ENCODE results near the gene ASB6. TPM values are rescaled to one million over a fixed set of nuclear protein-coding genes. Genes with fewer than 3 reads are reported as not detected.

The ASB6 gene
- 10 to 100 TPM; 12.7 to 14.5 TPM for total RNA-seq

DNA sequence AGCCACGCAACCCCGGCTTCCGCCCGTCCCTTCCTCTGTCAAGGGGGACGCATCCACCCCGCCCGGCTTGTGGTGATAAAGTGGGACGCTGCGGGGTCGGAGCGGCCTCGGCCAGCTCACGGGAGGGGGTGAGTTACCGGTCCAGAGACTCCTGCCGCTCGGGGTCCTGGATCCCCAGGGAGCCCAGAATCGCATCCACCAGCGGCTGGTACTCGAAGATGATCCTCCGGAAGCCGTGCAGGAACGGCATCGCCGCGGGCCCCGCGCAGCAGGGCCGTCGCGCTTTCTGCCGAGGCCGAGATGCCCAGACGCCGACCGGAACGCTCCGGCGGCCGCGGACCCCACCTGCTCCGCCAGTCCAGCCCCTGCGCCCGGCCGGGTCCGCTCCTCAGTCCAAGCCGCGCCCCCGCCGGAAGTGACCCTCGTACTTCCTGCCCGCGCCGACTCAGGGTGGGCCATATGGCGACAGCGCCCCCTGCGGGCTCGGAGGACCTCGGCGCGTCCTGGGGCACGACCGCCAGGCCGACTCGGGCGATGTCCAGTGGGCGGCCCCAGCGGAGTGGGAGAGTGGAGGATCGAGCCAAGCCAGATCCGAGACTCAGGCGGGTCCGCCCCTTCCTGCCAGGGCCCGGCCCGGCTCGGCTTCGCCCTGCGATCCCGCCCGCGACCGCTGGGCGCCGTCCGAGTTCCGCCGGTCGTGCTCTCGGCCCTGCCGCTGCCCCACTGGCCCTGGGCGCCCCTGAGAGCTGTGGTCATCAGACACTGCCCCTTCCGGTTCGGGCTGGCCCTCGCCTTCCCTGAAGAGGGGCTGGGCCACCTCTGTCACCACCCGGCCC, at the start of gene ASB6:
Gene ASB6, minus strand, starts transcription at position 402 of the 836 bp plus-strand sequence. Its CDS starts 152 bp downstream, at position 250.
- 0% methylated on average over 9 to 75 of the region's 93 CpGs for WGBS, 2 donors

DNA sequence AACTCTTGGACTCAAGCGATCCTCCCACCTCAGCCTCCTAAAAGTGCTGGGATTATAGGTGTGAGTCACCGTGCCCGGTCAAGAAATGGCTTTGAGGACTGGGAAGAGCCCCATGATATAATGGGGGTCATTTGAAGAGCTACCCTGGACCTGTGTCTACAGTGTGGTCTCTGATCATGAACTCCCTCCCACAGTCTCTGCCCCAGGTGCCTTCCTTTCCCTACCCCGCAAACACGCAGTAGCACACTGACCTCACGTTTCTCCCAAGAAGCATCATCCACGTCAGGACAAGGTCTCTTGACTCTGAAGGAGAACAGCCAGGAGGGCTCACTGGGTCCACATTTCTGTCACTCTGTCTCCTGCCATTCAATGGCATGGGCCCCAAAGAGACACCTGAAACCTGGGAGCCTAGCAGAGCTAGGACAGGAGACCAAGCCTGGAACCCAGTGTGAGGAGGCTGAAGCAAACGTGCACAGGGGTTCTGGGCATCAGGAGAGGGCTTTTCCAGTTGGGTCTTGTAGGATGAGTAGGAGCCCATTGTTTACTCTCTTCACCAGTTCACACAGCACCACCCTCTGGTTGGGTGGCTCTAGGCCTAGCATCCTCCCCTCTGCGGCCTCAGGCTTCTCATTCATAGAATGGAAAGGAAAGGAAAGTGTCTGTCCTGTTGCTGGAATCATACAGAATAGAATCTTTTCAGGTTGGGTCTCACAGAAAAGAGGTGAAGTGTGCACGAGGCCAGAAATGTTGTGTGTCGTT, 46.5 kb upstream of the ASB6 start:
- ATAC-seq (no peak), DNase-seq (no peak)
- no peak overlapping the region for H3K4me3 ChIP-seq
- TF ChIP-seq CTCF (IDR thresholded peaks at IDR 0.05) (no peak), POLR2A (IDR thresholded peaks at IDR 0.05) (no peak)
- intact Hi-C loops (cut with DNase I), result no loop called here
- WGBS, 2 donors, result 76 to 83% methylated on average over 11 of the region's 11 CpGs
- no peak overlapping the region for H3K27ac ChIP-seq
- H3K36me3 ChIP-seq (replicated peaks in 1 of 2; ENCODE audit: insufficient read depth in 1 of 2, low read depth in 2 of 2), result no peaks in the 10 kb centered on the region
- H3K27me3 ChIP-seq, result no peaks in the 10 kb centered on the region
- H3K9me3 ChIP-seq, result no peaks in the 10 kb centered on the region
- H3K4me1 ChIP-seq, result no peaks in the 10 kb centered on the region

More for the DNA sequence above, at the start of gene ASB6:
- Histone ChIP-seq H3K4me3 (peak within 1 kb of the TSS; percentile 44 to 92), H3K4me1 (peaks cover 28% of the 10 kb centered on the region), H3K9me3 (no peaks in the 10 kb centered on the region), H3K27ac (peak within 1 kb of the TSS; percentile 75 to 79 (median 77)), H3K36me3 (replicated peaks in 1 of 2; ENCODE audit: insufficient read depth in 1 of 2, low read depth in 2 of 2) (peaks cover 6 to 16% of the 10 kb centered on the region in 2 donors), H3K27me3 (no peaks in the 10 kb centered on the region)
- TF ChIP-seq CTCF (IDR thresholded peaks at IDR 0.05), result peak; percentile 98 to 100 (median 100)
- peak; percentile 48 to 79 (median 57) for TF ChIP-seq POLR2A (IDR thresholded peaks at IDR 0.05)
- intact Hi-C loops (cut with DNase I), result loop anchor here (10.0 kb wide), 1 partner anchor 153 kb away; no protein-coding TSS in a partner anchor
- DNase-seq (peak; percentile 97), ATAC-seq (peak; percentile 93)

DNA sequence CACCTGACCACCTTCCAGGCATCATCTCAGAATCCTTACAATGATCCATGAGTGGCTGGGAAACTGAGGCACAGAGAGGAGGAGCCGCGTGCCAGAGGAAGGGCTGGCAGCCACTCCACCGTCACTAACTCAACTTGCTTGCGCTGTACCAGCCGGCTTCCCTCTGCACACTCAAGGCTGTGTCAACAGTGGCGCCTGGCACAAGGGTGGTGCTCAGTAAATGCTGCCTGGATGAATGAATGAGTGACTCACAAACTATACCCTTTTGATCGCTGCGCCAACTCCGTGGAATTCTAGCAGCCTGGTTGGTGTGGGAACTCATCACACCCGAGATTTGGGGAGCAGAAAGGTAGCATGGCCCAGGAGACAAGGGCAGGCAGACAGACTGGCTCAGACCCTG, 45.4 kb upstream of the ASB6 start:
- TF ChIP-seq POLR2A (IDR thresholded peaks at IDR 0.05), result no peak
- no peak for TF ChIP-seq CTCF (IDR thresholded peaks at IDR 0.05)
- no peaks in the 10 kb centered on the region for H3K36me3 ChIP-seq (replicated peaks in 1 of 2; ENCODE audit: insufficient read depth in 1 of 2, low read depth in 2 of 2)
- H3K27me3 ChIP-seq, result no peaks in the 10 kb centered on the region
- H3K4me1 ChIP-seq, result no peaks in the 10 kb centered on the region
- no peak overlapping the region for H3K4me3 ChIP-seq
- WGBS, 2 donors, result 78 to 83% methylated on average over 6 to 10 of the region's 10 CpGs
- DNase-seq (no peak), ATAC-seq (no peak)
- no peaks in the 10 kb centered on the region for H3K9me3 ChIP-seq
- intact Hi-C loops (cut with DNase I), result no loop called here
- H3K27ac ChIP-seq, result no peak overlapping the region

DNA sequence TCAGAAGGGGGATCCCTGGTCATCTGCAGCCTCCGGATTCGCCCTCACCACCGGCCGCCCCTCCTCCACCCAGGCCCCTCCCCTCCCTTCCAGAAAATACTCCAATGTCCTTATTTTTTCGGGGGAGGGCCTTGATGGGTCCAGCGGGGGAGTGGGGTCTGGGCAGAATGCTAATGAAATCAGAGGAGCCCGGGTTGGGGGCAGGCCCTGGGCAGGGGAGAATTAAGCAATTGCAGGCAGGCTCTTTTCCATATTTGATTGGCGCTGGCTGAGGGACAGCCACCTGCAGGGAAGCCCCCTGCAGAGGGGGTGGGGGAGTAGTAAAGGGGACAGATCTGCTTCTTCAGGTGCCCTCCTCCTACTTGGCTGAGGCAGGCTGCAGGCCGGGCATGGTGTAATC, 44.8 kb upstream of the ASB6 start:
- no peaks in the 10 kb centered on the region for H3K9me3 ChIP-seq
- no peak overlapping the region for H3K4me3 ChIP-seq
- 44 to 46% methylated on average over 8 to 9 of the region's 9 CpGs for WGBS, 2 donors
- no peak for DNase-seq
- no peaks in the 10 kb centered on the region for H3K27me3 ChIP-seq
- TF ChIP-seq POLR2A (IDR thresholded peaks at IDR 0.05), result no peak
- no peak for TF ChIP-seq CTCF (IDR thresholded peaks at IDR 0.05)
- H3K27ac ChIP-seq, result no peak overlapping the region
- intact Hi-C loops (cut with DNase I), result no loop called here
- H3K36me3 ChIP-seq (replicated peaks in 1 of 2; ENCODE audit: insufficient read depth in 1 of 2, low read depth in 2 of 2), result no peaks in the 10 kb centered on the region
- no peak for ATAC-seq
- no peaks in the 10 kb centered on the region for H3K4me1 ChIP-seq

All from body of pancreas (tissue), 4 donors.